Stimulated activated CD4-positive, alpha-beta T cell treated with anti-CD3 and anti-CD28 coated beads, Interleukin-4, amount 100 ng/mL, for 48 hours (primary cell): ENCODE data around the gene MBTPS1.

Source experiments
- DNase-seq, 2 donors: peaks; one replicate each; pipeline ENCODE4 v3.0.0-alpha.2; 2020; ENCODE audit warnings: low read depth in 2 of 2

MBTPS1 gene

GRCh38 chr16:84098939-84099338 is 17.8 kb downstream of the MBTPS1 start:
- no peak for DNase-seq

GRCh38 chr16:84096447-84097005 is 20.2 kb downstream of the MBTPS1 start:
- DNase-seq: no peak

- DNase-seq: no peak
Observed at GRCh38 chr16:84095466-84095865, 21.3 kb downstream of the MBTPS1 start.

- no peak for DNase-seq
Observed at GRCh38 chr16:84093879-84094270, 22.9 kb downstream of the MBTPS1 start.

GRCh38 chr16:84093120-84093878 is 23.4 kb downstream of the MBTPS1 start:
- no peak for DNase-seq

GRCh38 chr16:84091460-84091859 is 25.3 kb downstream of the MBTPS1 start:
- DNase-seq: no peak

GRCh38 chr16:84090211-84090610 is 26.5 kb downstream of the MBTPS1 start:
- DNase-seq: no peak

GRCh38 chr16:84088695-84089395 is 27.9 kb downstream of the MBTPS1 start:
- DNase-seq: peak; percentile 37 to 43

- DNase-seq: no peak
Observed at GRCh38 chr16:84087466-84088151, 29.1 kb downstream of the MBTPS1 start.

- DNase-seq: no peak
Observed at GRCh38 chr16:84087001-84087400, 29.7 kb downstream of the MBTPS1 start.

- no peak for DNase-seq
Observed at GRCh38 chr16:84086341-84086740, 30.4 kb downstream of the MBTPS1 start.

- DNase-seq: no peak
Observed at GRCh38 chr16:84085773-84086172, 31.0 kb downstream of the MBTPS1 start.

- no peak for DNase-seq
Observed at GRCh38 chr16:84085271-84085667, 31.5 kb downstream of the MBTPS1 start.

GRCh38 chr16:84084570-84085270 is 32.0 kb downstream of the MBTPS1 start:
- DNase-seq: peak; percentile 50 to 54

- DNase-seq: no peak
Observed at GRCh38 chr16:84082835-84083569, 33.7 kb downstream of the MBTPS1 start.

- DNase-seq: no peak
Observed at GRCh38 chr16:84082110-84082509, 34.6 kb downstream of the MBTPS1 start.

GRCh38 chr16:84081446-84081989 is 35.2 kb downstream of the MBTPS1 start:
- no peak for DNase-seq

- DNase-seq: no peak
Observed at GRCh38 chr16:84080813-84081212, 35.9 kb downstream of the MBTPS1 start.

- DNase-seq: no peak
Observed at GRCh38 chr16:84080378-84080777, 36.4 kb downstream of the MBTPS1 start.

GRCh38 chr16:84079664-84080063 is 37.1 kb downstream of the MBTPS1 start:
- no peak for DNase-seq

GRCh38 chr16:84075376-84075775 is 41.4 kb downstream of the MBTPS1 start:
- no peak for DNase-seq
